Measurements from ENCODE around the gene CDK5RAP3. TPM values are rescaled to one million over a fixed set of nuclear protein-coding genes. Genes with fewer than 3 reads are reported as not detected.
A peak's percentile ranks its signal among the peaks of the same experiment; 100 is the strongest.
"Not testable (repeated sequence)": the region's sequence is repeated elsewhere in the genome, so short reads cannot be mapped to it uniquely, and the experiment has no call there.

CDK5RAP3 gene, protein sequence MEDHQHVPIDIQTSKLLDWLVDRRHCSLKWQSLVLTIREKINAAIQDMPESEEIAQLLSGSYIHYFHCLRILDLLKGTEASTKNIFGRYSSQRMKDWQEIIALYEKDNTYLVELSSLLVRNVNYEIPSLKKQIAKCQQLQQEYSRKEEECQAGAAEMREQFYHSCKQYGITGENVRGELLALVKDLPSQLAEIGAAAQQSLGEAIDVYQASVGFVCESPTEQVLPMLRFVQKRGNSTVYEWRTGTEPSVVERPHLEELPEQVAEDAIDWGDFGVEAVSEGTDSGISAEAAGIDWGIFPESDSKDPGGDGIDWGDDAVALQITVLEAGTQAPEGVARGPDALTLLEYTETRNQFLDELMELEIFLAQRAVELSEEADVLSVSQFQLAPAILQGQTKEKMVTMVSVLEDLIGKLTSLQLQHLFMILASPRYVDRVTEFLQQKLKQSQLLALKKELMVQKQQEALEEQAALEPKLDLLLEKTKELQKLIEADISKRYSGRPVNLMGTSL
- polyA plus RNA-seq (2014; cell fraction: cytosol; rRNA removed), result 136 and 154 TPM in 2 replicates
- 1,883 and 2,737 TPM in 2 replicates for polyA plus RNA-seq (2014; cell fraction: nucleus; rRNA removed)

DNA sequence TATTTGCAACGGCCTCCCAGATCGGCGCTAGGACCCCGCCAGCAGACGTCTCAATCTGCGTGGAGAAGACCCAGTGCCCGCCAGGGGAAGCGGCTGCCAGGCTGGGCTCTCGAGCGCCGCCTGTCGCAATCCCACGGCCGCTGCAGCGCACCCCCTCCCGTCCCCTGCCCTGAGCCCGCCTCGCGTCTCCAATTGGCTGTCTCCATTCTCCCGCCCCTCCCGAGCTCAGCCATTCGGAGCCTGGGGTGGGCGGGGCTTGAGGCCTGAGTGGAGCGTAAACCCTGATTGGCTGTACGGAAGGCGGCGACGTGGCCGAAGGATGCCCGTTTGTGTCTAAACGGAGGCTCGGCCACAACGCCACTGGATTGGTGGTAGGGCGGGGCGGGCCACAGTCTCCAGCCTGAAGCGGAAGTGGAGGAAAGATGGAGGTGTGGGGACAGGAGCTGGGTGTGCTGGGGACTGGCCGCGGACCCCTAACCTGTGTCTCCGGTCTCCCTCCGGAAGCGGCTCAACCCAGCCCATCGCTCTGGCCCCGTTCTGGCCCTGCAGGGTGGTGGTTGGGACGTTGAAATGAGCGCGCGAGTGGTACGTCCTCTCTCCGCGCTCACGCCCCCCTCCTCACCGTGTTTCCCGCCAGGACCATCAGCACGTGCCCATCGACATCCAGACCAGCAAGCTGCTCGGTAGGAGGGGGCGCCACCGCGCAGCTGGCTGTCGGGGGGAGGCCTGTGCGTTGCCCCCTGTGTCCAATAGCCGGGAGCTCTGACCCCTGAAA, at the start of gene CDK5RAP3:
TSS of gene CDK5RAP3 (plus strand) at position 389 of the 775 bp plus-strand sequence. CDS start at position 423, 34 bp downstream.
- peak; percentile 100 for DNase-seq (ENCODE audit: low spot score)

DNA sequence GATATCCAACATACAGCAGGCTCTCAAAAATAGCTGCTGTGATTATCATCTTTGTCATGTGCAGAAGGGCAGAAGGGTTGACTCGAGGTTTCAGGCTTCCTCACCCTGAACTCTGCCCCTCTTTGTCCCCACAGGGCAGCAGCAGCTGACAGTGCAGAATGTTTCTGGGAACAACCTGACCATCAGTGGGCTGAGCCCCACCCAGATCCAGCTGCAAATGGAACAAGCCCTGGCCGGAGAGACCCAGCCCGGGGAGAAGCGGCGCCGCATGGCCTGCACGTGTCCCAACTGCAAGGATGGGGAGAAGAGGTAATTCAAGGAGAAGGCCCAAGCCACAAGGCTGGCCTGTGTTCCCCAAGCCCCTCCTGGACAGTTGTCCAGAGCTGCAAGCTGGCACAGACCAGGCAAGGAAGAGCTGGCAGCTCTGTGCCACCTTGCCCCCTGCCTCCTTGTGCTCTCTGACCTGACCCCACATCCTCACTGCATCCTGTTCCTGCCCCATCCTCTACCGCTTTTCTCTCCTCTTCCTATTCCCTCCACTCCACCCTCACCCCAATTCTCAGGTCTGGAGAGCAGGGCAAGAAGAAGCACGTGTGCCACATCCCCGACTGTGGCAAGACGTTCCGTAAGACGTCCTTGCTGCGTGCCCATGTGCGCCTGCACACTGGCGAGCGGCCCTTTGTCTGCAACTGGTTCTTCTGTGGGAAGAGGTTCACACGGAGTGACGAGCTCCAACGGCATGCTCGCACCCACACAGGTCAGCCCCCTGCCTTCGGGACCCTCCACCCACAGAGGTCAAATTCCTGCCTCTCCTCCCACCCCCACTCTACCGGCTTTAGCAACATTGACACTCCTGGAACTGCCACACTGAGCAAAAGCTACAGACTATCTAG, 45.9 kb upstream of the CDK5RAP3 start:
- no peak for DNase-seq (ENCODE audit: low spot score)

- no peak for DNase-seq (ENCODE audit: low spot score)
These were observed 45.3 kb upstream of the CDK5RAP3 start for GRCh38 chr17:47925678-47925988.

GRCh38 chr17:47927821-47928400, 43.0 kb upstream of the CDK5RAP3 start:
- no peak for DNase-seq (ENCODE audit: low spot score)

DNA sequence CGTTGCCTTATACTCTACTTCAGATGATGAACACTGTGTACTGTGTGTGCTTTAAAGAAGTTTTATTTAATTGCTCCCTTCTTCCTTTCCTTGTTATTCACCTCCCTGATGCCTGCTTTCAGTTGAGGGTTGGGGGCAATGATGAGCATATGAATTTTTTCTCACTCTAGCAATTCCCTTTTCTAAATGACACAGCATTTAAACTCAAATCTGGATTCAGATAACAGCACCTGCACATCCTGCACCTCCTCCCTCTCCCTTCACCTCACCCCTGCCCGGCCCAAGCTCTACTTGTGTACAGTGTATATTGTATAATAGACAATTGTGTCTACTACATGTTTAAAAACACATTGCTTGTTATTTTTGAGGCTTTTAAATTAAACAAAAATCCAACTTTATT, 42.5 kb upstream of the CDK5RAP3 start:
- DNase-seq (ENCODE audit: low spot score), result no peak

DNA sequence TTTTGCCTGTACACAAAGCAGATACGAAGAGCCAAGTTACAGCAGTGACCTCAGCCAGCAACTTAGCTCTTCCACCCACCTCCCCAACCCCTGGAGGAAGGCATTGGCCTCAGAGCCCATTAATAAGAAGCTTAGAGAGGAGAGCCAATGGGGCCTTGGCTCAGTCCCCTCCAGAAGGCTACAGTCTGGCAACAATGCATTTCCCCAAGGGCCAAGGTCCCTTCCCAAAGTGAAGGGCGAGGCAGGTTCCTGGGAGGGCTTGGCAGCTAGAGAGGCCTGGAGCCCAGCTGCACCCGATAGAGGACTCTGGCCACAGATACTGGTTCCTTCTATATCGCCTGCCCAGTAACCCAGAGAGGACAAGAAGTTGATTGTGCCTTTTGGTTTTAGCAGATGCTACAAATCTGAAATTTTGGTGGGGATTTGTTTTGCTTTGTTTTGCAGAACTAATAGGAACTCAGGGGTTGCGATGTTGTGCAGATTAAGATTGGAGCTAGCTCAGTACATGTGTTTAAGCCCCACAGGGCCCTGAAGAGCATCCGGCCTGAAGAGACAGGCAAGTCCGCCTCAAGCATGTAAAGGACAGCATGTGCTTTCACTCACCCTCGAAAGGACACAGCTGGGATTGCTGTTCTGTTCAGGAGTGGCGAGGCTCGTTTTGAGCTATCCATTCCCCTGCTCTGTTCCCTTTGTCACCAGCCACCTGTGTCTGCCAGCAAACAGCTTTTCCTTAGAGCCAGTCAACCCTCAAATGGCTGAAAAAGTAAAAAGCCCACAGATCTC, 41.5 kb upstream of the CDK5RAP3 start:
- no peak for DNase-seq (ENCODE audit: low spot score)

GRCh38 chr17:47931848-47932247, 39.1 kb upstream of the CDK5RAP3 start:
- DNase-seq (ENCODE audit: low spot score), result no peak

DNA sequence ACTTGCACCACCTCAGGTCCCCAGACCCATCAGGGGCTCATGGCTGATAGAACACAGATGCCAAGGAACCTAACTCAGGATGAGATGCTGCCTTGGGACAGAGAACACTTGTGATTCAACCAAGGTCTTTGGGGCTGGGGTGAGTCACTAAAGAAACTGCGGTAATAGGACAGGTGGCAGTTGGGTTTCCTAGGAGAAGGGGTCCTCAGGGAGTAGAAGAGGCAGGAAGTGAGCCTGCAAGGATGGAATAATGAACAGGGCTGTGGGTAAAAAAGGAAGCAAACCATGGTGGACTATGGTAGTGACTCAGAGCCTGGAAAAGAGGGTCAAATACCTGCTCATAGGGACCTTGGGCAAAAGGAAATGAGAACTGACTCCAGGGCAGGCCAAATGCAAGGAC, 36.1 kb upstream of the CDK5RAP3 start:
- no peak for DNase-seq (ENCODE audit: low spot score)

- not testable (repeated sequence) for DNase-seq (ENCODE audit: low spot score)
These were observed 35.4 kb upstream of the CDK5RAP3 start for GRCh38 chr17:47935468-47935867.

GRCh38 chr17:47935961-47936360, 35.0 kb upstream of the CDK5RAP3 start:
- no peak for DNase-seq (ENCODE audit: low spot score)

DNA sequence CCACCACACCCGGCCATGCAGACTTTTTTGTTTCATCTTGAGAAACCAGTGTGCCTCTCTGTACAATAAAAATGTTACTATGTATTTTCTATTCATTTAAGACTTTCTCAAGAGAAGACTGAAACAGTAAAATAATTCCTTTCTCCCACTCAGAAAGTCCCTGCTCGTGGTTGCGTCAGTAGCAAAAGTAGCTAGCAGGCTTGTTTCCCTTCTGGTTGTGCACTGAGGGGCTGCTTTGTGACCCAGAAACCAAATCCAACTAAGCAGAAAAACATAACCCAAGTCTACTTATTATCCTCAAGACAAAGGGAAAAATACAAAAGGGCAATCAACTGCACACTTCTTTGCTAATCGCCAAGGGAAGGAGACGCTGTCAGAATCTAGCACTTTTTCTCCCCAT, 33.0 kb upstream of the CDK5RAP3 start:
- DNase-seq (ENCODE audit: low spot score), result no peak

GRCh38 chr17:47941246-47942095, 29.4 kb upstream of the CDK5RAP3 start, which contains the start of gene PNPO:
PNPO (plus strand) TSS chr17:47941571; CDS start chr17:47941676, 105 bp downstream.
- DNase-seq (ENCODE audit: low spot score), result peak; percentile 99

DNA sequence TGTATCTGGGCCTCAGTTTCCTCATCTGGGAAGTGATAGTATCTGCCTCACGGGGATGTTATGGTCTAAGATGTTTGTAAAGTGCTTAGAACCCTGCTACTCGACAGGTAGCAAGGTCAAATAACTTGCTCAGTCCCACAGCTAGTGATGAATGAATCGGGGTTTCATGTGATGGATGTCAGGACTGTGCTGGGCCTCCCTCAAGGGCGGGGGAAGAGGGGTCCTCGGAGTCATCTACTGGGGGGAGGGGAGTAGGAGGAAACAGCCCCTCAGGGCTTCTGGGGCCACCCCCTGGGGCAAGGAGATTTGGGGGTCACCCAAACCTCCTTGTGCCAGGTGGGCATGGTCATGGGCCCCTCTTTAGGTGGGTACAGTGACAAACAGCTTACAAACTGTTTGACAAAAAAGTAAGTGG, 28.8 kb upstream of the CDK5RAP3 start:
- DNase-seq (ENCODE audit: low spot score), result no peak

GRCh38 chr17:47942568-47942967, 28.3 kb upstream of the CDK5RAP3 start:
- no peak for DNase-seq (ENCODE audit: low spot score)

- no peak for DNase-seq (ENCODE audit: low spot score)
These were observed 25.8 kb upstream of the CDK5RAP3 start for GRCh38 chr17:47945080-47945479.

DNA sequence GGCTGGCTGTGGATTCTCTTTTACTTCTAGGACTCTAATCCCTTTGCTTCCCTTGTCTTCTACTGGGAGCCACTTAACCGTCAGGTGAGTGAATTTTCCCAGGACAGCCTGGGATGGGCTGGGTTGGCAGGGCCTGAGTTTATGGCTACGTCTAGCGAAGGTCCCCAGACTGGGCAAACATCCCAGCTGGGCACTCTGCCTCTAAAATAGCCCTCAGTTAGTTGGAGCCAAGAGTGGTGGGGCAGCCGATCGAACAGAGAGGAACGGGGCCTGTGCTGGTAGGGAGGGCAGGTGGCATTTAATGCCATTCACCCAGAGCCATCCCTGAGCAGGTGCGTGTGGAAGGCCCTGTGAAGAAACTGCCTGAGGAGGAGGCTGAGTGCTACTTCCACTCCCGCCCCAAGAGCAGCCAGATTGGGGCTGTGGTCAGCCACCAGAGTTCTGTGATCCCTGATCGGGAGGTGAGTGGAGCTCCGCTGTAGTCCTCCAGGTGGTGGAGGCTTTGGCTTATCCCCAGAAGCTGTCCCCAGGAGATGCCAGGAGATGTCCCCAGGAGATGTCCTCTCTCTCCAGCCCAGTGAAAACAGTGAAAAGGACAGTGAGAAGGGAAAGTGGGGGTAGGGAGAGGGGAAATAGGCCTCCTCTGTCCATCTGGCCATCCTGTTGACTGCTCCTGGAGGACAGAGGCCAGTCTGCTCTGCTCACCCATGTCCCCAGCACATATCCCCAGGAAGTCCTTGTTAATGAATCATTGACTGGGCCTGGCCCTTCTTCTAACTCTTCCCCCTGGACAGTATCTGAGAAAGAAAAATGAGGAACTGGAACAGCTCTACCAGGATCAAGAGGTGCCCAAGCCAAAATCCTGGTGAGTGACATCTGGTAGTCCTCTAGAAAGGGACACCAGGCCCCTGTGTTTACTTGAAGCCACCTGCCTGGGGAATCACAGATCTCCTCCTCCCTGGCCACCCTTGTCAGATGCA, 25.1 kb upstream of the CDK5RAP3 start:
- DNase-seq (ENCODE audit: low spot score), result no peak

DNA sequence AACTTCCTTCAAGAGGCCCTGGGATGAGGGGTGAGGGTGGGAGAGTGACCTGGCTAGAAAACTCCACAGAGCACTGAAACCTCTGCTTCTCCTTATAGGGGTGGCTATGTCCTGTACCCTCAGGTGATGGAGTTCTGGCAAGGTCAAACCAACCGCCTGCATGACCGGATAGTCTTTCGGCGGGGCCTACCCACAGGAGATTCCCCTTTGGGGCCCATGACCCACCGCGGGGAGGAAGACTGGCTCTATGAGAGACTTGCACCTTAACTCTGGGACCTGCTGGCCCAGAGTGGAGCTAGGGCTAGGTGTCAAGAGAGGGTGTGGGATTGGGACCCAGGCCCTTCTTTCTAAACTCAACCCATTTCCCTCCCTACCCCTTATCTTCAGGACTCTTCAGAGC, 24.4 kb upstream of the CDK5RAP3 start:
- no peak for DNase-seq (ENCODE audit: low spot score)

DNA sequence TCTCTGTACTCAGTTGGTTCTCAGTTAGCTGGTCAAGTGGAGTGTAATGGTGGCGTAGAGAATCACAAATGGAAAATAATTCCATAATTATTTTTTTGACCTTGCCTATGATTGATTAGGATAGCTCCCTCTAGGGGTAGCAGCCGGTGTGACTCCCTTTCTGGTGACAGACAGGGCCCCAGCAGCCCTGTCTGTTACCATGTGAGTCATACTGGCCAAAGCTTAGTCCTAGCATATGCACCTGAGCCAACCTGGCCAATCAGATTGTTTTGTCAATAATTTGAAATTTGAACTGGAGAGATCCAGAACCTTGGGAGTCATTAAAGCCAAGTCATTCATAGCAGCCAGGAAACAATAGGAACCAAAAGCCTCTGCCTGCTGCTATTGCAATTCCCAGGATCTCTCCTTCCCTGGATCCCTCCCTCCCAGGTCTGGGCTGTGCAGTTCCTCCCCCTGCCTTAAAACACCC, 23.9 kb upstream of the CDK5RAP3 start:
- DNase-seq (ENCODE audit: low spot score), result peak; percentile 68
